Inferior parietal cortex (tissue), 1 donor: ENCODE results near the gene WDR18.

Experiments used
- DNase-seq: peaks from one replicate; pipeline ENCODE4 v3.0.0-alpha.2; 2016; ENCODE audit errors: extremely low spot score

WDR18 gene

GRCh38 chr19:1041835-1042685 is 57.9 kb downstream of the WDR18 start:
- no peak for DNase-seq

GRCh38 chr19:1042689-1043511 is 58.8 kb downstream of the WDR18 start:
- DNase-seq: no peak
